A673 (cell line): Measurements from ENCODE around the gene TBXAS1. TPM values are rescaled to one million over a fixed set of nuclear protein-coding genes. Genes with fewer than 3 reads are reported as not detected.
A peak's percentile ranks its signal among the peaks of the same experiment; 100 is the strongest.

Experiments
- BruUV-seq: library from RNA; stranded (reverse); fragments of 400-500 nt; replicated peaks from 2 replicates; lab custom pipeline; 2021; lab: Mats Ljungman, UMichigan
- CTCF ChIA-PET: fragments of 300-600 bp; sonication (Branson Sonifier 250); formaldehyde crosslinking; loops from one replicate; lab custom pipeline; 2022; ENCODE audit warnings: antibody characterized with exemption; lab: Charles Lee
- POLR2A ChIA-PET: fragments of 300-600 bp; sonication (Branson Sonifier 250); formaldehyde crosslinking; loops from one replicate; lab custom pipeline; 2022; ENCODE audit warnings: antibody characterized with exemption; ENCODE audit not compliant: low non-redundant PET; lab: Charles Lee
- DNase-seq: peaks from one replicate; pipeline ENCODE4 v3.0.0-alpha.2; 2015; ENCODE audit warnings: low spot score
- H3K27ac ChIP-seq: fragments of 200-600 bp; sonication (generic); 2 replicates; pipeline ENCODE4 v1.5.1; 2016; ENCODE audit warnings: mixed run types, low read depth, mild to moderate bottlenecking, mixed read lengths, antibody characterized with exemption, low read length; ENCODE audit not compliant: poor library complexity, severe bottlenecking
- H3K27me3 ChIP-seq: fragments of 200-600 bp; sonication (generic); replicated peaks from 2 replicates; pipeline ENCODE4 v1.6.1; 2017; ENCODE audit warnings: mixed run types, low read depth, mild to moderate bottlenecking, mixed read lengths, antibody characterized with exemption, low read length; ENCODE audit not compliant: insufficient read depth, poor library complexity
- H3K36me3 ChIP-seq: fragments of 200-600 bp; sonication (generic); 2 replicates; pipeline ENCODE4 v1.6.1; 2016; ENCODE audit warnings: mixed run types, mild to moderate bottlenecking, mixed read lengths, antibody characterized with exemption, low read length; ENCODE audit not compliant: insufficient read depth, poor library complexity, severe bottlenecking
- H3K4me1 ChIP-seq: fragments of 200-600 bp; sonication (generic); 2 replicates; pipeline ENCODE4 v1.6.1; 2017; ENCODE audit warnings: mixed run types, mild to moderate bottlenecking, mixed read lengths, antibody characterized with exemption, low read length; ENCODE audit not compliant: insufficient read depth, poor library complexity, severe bottlenecking
- H3K4me3 ChIP-seq: fragments of 200-600 bp; sonication (generic); 2 replicates; pipeline ENCODE4 v1.5.1; 2016; ENCODE audit warnings: low read depth, mixed run types, mild to moderate bottlenecking, mixed read lengths, low read length; ENCODE audit not compliant: poor library complexity, severe bottlenecking
- H3K9me3 ChIP-seq: fragments of 200-600 bp; sonication (generic); 2 replicates; pipeline ENCODE4 v1.6.1; 2016; ENCODE audit warnings: mixed run types, low read depth, mild to moderate bottlenecking, mixed read lengths, antibody characterized with exemption, low read length; ENCODE audit not compliant: poor library complexity, severe bottlenecking
- CTCF ChIP-seq: fragments of 300-800, 200-600 bp; sonication (generic); conservative IDR thresholded peaks from 2 replicates; pipeline ENCODE4 v1.5.1; 2017; ENCODE audit warnings: low read depth, mild to moderate bottlenecking, antibody characterized with exemption, low read length, moderate library complexity, mixed read lengths
- EZH2 ChIP-seq: fragments of 200-600 bp; sonication (generic); IDR thresholded peaks from 2 replicates; pipeline ENCODE4 v1.6.1; 2017; ENCODE audit warnings: borderline replicate concordance, low read depth, mild to moderate bottlenecking, mixed read lengths, antibody characterized with exemption, low read length; ENCODE audit not compliant: poor library complexity, severe bottlenecking
- intact Hi-C: fragments of 100-400 bp; cut with micrococcal nuclease; formaldehyde crosslinking; loops from one replicate; pipeline ENCODE4 v1.10.0; 2022; ENCODE audit not compliant: unreplicated experiment
- total RNA-seq: library from RNA; stranded (reverse); gene quantifications from 2 replicates; pipeline ENCODE4 v1.2.3, GENCODE V29; 2021

The TBXAS1 gene
- total RNA-seq, 1 experiment from 2014 or later = 2.5 TPM

GRCh38 chr7:140059273-140060242 is 230.5 kb downstream of the TBXAS1 start:
- Histone ChIP-seq H3K9me3 (no peaks in the 10 kb centered on the region), H3K36me3 (no peaks in the 10 kb centered on the region), H3K27me3 (no peaks in the 10 kb centered on the region), H3K27ac (no peak overlapping the region), H3K4me3 (no peak overlapping the region), H3K4me1 (no peaks in the 10 kb centered on the region)
- intact Hi-C loops = no loop called here
- no TSS peak for BruUV-seq
- CTCF ChIA-PET = no interaction called here
- DNase-seq = peak; percentile 65
- TF ChIP-seq EZH2 (no peak), CTCF (no peak)
- POLR2A ChIA-PET = no interaction called here

DNA sequence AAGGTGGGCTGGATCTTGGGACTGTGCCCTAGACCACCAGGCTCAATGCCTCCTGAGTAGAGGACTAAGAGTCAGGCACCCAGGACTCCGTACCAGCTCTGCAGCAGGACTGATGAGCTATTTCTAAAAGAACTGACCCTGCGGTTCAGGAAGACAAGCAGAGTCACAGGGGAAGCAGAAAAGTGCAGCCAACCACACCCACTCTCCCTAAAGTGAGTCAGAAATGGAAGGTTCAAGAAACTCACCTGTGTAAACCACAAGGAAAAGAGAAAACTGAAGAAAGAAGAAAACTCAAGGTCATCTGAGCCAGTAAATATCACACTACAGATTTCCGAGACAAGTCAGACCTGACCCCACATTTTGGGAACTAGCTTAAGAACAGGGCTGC is 231.2 kb downstream of the TBXAS1 start:
- no peak overlapping the region for H3K27ac ChIP-seq
- DNase-seq = no peak
- no TSS peak for BruUV-seq
- POLR2A ChIA-PET = no interaction called here
- no peak overlapping the region for H3K4me3 ChIP-seq
- TF ChIP-seq EZH2 = no peak
- no peak for TF ChIP-seq CTCF
- intact Hi-C loops = no loop called here
- H3K4me1 ChIP-seq = no peaks in the 10 kb centered on the region
- CTCF ChIA-PET = no interaction called here
- H3K27me3 ChIP-seq = no peaks in the 10 kb centered on the region
- H3K36me3 ChIP-seq = no peaks in the 10 kb centered on the region
- no peaks in the 10 kb centered on the region for H3K9me3 ChIP-seq

- POLR2A ChIA-PET = no interaction called here
- no peaks in the 10 kb centered on the region for H3K36me3 ChIP-seq
- no peak for TF ChIP-seq CTCF
- TF ChIP-seq EZH2 = no peak
- BruUV-seq = TSS peak; percentile 23
- no peaks in the 10 kb centered on the region for H3K4me1 ChIP-seq
- intact Hi-C loops = no loop called here
- no peak for DNase-seq
- CTCF ChIA-PET = no interaction called here
- peaks cover 1% of the 10 kb centered on the region for H3K9me3 ChIP-seq
- no peaks in the 10 kb centered on the region for H3K27me3 ChIP-seq
- no peak overlapping the region for H3K27ac ChIP-seq
- no peak overlapping the region for H3K4me3 ChIP-seq
These were observed 231.9 kb downstream of the TBXAS1 start for GRCh38 chr7:140060788-140061606.
